ENCODE measurements around the gene UIMC1.

GRCh38 chr5:176857216-176857893 is 149.2 kb downstream of the UIMC1 start:
- TF ChIP-seq CTCF (conservative IDR thresholded peaks at IDR 0.05; ENCODE audit: low read length) (no peak), EZH2phosphoT487 (IDR thresholded peaks at IDR 0.05; ENCODE audit: borderline replicate concordance, low read depth, low read length) (no peak)
